Measurements from ENCODE around the gene AGTR1.

DNA sequence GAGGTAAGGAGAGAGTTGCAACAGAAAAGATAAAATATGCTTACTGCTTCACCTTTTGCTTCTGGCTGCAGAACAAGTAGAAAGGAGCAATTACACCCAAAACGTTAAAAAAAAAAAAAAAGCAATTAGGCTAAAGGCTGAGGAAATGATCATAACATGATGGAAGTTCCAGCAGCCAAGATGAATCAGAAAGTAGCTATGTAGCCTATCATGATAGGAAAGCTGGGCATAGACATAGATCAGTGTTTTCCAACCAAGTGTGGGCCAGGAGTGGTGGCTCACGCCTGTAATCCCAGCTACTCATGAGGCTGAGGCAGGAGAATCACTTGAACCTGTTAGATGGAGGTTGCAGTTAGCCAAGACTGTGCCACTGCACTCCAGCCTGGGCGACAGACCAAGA, 52.6 kb downstream of the AGTR1 start:
- TF ChIP-seq CTCF (IDR thresholded peaks at IDR 0.05) (no peak), POLR2A (IDR thresholded peaks at IDR 0.05) (no peak)
